HepG2 (cell line): ENCODE measurements around the gene NAPSA. TPM values are rescaled to one million over a fixed set of nuclear protein-coding genes. Genes with fewer than 3 reads are reported as not detected.

Experiments used
- ARID4A ChIP-seq: sonication (generic); formaldehyde crosslinking; IDR thresholded peaks from 2 replicates; pipeline ENCODE4 v1.5.0; 2020; ENCODE audit warnings: mild to moderate bottlenecking, missing genetic modification reagents, borderline replicate concordance
- CREM ChIP-seq, 2 experiments: sonication (generic) in 1 of 2; formaldehyde crosslinking in 1 of 2; IDR thresholded peaks; 2 replicates each; pipeline versions ENCODE4 v1.4.0 to v1.6.1; 2016 to 2020; ENCODE audit warnings: antibody characterized with exemption in 1 of 2, mild to moderate bottlenecking in 1 of 2, missing genetic modification reagents in 1 of 2
- DNMT3B ChIP-seq: conservative IDR thresholded peaks from 2 replicates; pipeline ENCODE4 v1.6.1; 2016; ENCODE audit warnings: missing biosample characterization, control low read depth
- KDM3A ChIP-seq: IDR thresholded peaks from 2 replicates; pipeline ENCODE4 v1.6.1; 2018; ENCODE audit warnings: low read depth, missing compliant biosample characterization
- RBAK ChIP-seq: sonication (generic); formaldehyde crosslinking; IDR thresholded peaks from 2 replicates; pipeline ENCODE4 v1.5.1; 2020; ENCODE audit warnings: mild to moderate bottlenecking, missing genetic modification reagents
- SAP130 ChIP-seq: IDR thresholded peaks from 2 replicates; pipeline ENCODE4 v1.6.1; 2016; ENCODE audit warnings: low read depth
- SMAD3 ChIP-seq: sonication (generic); formaldehyde crosslinking; IDR thresholded peaks from 2 replicates; pipeline ENCODE4 v1.4.0; 2020; ENCODE audit warnings: missing genetic modification reagents
- ZNF577 ChIP-seq: sonication (generic); formaldehyde crosslinking; IDR thresholded peaks from 2 replicates; pipeline ENCODE4 v1.4.0; 2020; ENCODE audit warnings: mild to moderate bottlenecking, low read depth, missing genetic modification reagents, borderline replicate concordance
- ZNF598 ChIP-seq: sonication (generic); formaldehyde crosslinking; IDR thresholded peaks from 2 replicates; pipeline ENCODE4 v1.5.1; 2020; ENCODE audit warnings: mild to moderate bottlenecking, missing genetic modification reagents, borderline replicate concordance
- ZNF704 ChIP-seq: sonication (generic); formaldehyde crosslinking; IDR thresholded peaks from 2 replicates; pipeline ENCODE4 v1.8.1; 2023; ENCODE audit warnings: mild to moderate bottlenecking, inconsistent platforms, moderate library complexity, missing genetic modification reagents, borderline replicate concordance
- ZNF740 ChIP-seq: sonication (generic); formaldehyde crosslinking; IDR thresholded peaks from 2 replicates; pipeline ENCODE4 v1.4.0; 2020; ENCODE audit warnings: missing genetic modification reagents
- polyA plus RNA-seq, 8 experiments: library from polyadenylated mRNA; depleted of rRNA in 3 of 8; stranded (reverse) in 7 of 8; unstranded in 1 of 8; fragments of >200 nt; fragmentation: Illumina TruSeq in 4 of 8; extraction: Trizol in 4 of 8; gene quantifications; 2 replicates each; pipeline versions ENCODE4 v1.2.1 to v1.2.3, GENCODE V29; 2011 to 2016; ENCODE audit warnings: low read depth in 4 of 8, missing spikeins in 1 of 8, mixed read lengths in 1 of 8; ENCODE audit not compliant: insufficient read depth in 1 of 8
- total RNA-seq, 5 experiments: library from RNA; depleted of rRNA; stranded (reverse); fragments of >200 nt; fragmentation: Illumina TruSeq; extraction: Trizol; gene quantifications; 2 replicates each; pipeline ENCODE4 v1.2.3, GENCODE V29; 2016; ENCODE audit warnings: low read depth in 1 of 5
- TF ChIP-seq, protein P1 (sequence below): sonication (generic); formaldehyde crosslinking; IDR thresholded peaks from 2 replicates; pipeline ENCODE4 v1.8.0; 2022; ENCODE audit warnings: mild to moderate bottlenecking, missing genetic modification reagents, moderate library complexity
- TF ChIP-seq, protein P2 (sequence below): sonication (generic); formaldehyde crosslinking; IDR thresholded peaks from 2 replicates; pipeline ENCODE4 v1.4.0; 2020; ENCODE audit warnings: missing genetic modification reagents

Gene NAPSA
- total and polyA plus RNA-seq, 2 of the 13 experiments (the other 11 are each of a cell fraction or from before 2014, with no cell fraction given), result not detected

GRCh38 chr19:50325310-50326100, 39.9 kb downstream of the NAPSA start (continued):
- no peak for TF ChIP-seq ZNF704 (CRISPR knock-in tag)
- TF ChIP-seq ZNF740 (CRISPR knock-in tag), result peak; percentile 93
- TF ChIP-seq SMAD3 (CRISPR knock-in tag), result no peak
- TF ChIP-seq KDM3A (CRISPR knock-in tag), result 0 out of 2 replicates have a peak, but pooled peaks have one; percentile 34
- peak; percentile 83 for TF ChIP-seq SAP130 (CRISPR knock-in tag)
- TF ChIP-seq, protein P1, sequence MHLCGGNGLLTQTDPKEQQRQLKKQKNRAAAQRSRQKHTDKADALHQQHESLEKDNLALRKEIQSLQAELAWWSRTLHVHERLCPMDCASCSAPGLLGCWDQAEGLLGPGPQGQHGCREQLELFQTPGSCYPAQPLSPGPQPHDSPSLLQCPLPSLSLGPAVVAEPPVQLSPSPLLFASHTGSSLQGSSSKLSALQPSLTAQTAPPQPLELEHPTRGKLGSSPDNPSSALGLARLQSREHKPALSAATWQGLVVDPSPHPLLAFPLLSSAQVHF, result no peak
- TF ChIP-seq ARID4A (CRISPR knock-in tag), result peak; percentile 78
- no peak; the same call in 1 of the 2 replicates for TF ChIP-seq DNMT3B (CRISPR knock-in tag)
- no peak for TF ChIP-seq RBAK (CRISPR knock-in tag)
- no peak for TF ChIP-seq ZNF577 (CRISPR knock-in tag)
- TF ChIP-seq CREM (IDR thresholded peaks at IDR 0.05), result no peak
- no peak for TF ChIP-seq CREM (CRISPR knock-in tag; IDR thresholded peaks at IDR 0.05)
- TF ChIP-seq ZNF598 (CRISPR knock-in tag), result no peak
- TF ChIP-seq, protein P2, sequence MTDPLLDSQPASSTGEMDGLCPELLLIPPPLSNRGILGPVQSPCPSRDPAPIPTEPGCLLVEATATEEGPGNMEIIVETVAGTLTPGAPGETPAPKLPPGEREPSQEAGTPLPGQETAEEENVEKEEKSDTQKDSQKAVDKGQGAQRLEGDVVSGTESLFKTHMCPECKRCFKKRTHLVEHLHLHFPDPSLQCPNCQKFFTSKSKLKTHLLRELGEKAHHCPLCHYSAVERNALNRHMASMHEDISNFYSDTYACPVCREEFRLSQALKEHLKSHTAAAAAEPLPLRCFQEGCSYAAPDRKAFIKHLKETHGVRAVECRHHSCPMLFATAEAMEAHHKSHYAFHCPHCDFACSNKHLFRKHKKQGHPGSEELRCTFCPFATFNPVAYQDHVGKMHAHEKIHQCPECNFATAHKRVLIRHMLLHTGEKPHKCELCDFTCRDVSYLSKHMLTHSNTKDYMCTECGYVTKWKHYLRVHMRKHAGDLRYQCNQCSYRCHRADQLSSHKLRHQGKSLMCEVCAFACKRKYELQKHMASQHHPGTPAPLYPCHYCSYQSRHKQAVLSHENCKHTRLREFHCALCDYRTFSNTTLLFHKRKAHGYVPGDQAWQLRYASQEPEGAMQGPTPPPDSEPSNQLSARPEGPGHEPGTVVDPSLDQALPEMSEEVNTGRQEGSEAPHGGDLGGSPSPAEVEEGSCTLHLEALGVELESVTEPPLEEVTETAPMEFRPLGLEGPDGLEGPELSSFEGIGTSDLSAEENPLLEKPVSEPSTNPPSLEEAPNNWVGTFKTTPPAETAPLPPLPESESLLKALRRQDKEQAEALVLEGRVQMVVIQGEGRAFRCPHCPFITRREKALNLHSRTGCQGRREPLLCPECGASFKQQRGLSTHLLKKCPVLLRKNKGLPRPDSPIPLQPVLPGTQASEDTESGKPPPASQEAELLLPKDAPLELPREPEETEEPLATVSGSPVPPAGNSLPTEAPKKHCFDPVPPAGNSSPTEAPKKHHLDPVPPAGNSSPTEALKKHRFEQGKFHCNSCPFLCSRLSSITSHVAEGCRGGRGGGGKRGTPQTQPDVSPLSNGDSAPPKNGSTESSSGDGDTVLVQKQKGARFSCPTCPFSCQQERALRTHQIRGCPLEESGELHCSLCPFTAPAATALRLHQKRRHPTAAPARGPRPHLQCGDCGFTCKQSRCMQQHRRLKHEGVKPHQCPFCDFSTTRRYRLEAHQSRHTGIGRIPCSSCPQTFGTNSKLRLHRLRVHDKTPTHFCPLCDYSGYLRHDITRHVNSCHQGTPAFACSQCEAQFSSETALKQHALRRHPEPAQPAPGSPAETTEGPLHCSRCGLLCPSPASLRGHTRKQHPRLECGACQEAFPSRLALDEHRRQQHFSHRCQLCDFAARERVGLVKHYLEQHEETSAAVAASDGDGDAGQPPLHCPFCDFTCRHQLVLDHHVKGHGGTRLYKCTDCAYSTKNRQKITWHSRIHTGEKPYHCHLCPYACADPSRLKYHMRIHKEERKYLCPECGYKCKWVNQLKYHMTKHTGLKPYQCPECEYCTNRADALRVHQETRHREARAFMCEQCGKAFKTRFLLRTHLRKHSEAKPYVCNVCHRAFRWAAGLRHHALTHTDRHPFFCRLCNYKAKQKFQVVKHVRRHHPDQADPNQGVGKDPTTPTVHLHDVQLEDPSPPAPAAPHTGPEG (CRISPR knock-in tag), result peak; percentile 83; the same call in 1 of the 2 replicates
